NCI-H2107 treated with DMSO at 0.1 percent for 48 hours (cell line): ENCODE data around the gene LPAR4.
"Not testable (repeated sequence)": the region's sequence is repeated elsewhere in the genome, so short reads cannot be mapped to it uniquely, and the experiment has no call there.

ENCODE experiments used
- DNase-seq: peaks from one replicate; lab custom pipeline; 2025; ENCODE audit not compliant: unreplicated experiment; lab: John Stamatoyannopoulos, UW

Gene LPAR4, protein sequence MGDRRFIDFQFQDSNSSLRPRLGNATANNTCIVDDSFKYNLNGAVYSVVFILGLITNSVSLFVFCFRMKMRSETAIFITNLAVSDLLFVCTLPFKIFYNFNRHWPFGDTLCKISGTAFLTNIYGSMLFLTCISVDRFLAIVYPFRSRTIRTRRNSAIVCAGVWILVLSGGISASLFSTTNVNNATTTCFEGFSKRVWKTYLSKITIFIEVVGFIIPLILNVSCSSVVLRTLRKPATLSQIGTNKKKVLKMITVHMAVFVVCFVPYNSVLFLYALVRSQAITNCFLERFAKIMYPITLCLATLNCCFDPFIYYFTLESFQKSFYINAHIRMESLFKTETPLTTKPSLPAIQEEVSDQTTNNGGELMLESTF

DNA sequence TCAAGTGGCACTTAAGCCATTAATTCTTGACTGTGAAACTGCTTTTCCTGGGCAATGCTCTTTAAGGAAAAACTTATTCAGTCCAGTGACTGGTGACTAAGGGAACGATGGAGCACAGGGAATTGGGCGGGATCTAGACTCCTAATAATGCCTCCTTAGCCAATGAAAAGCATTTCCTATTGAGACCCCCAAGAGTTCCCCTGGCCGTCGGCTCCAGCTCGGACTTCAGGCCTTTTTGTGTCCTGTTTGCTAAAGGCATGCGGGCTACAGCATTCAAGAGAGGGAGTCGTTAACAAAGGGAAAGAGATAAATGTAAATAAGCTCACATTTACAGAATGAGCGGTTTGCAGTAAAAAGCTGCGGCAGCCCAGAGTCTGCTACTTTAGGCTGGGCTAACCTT is at the start of gene LPAR4:
Gene LPAR4 (plus strand): TSS at position 232 of the 400 bp plus-strand sequence. CDS start 7,150 bp downstream, outside the sequence.
- no peak for DNase-seq

DNA sequence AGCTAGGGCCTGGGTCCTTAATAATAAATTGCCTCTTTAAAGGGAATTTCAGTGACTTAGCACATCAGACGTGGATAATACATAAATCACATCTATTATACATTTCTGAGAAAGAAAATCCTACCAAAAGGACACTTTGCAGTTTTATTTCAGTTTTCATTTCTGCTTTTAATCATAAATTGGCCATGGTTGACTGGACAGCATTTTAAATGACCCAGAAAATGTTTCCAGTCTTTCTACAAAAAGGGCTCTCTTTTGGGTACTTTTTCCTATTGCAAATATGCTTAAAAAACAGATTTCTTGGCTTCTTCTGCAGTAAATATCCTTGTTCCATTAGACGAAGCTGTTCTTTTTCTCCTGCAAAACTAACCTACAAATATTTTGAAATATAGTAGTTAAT is 41.4 kb upstream of the LPAR4 start:
- no peak for DNase-seq

DNA sequence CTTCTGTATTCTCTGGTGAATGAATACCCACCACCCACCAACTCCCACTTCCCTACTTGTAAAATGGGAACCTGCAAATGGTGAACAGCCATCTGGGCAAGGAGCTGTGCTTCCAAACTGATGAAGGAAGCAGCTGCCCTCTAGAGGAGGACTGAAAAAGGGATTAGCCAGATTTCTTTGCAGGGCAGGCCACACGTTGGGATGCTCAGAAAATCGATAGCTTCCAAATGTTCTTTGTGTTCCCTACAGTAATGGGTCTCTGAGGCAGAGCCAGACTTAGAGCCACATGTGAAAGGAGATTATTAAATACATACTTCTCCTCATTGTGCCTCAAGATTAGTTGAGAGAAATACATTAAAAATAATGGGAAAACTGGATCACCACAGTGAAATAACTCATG is 39.3 kb upstream of the LPAR4 start:
- no peak for DNase-seq

DNA sequence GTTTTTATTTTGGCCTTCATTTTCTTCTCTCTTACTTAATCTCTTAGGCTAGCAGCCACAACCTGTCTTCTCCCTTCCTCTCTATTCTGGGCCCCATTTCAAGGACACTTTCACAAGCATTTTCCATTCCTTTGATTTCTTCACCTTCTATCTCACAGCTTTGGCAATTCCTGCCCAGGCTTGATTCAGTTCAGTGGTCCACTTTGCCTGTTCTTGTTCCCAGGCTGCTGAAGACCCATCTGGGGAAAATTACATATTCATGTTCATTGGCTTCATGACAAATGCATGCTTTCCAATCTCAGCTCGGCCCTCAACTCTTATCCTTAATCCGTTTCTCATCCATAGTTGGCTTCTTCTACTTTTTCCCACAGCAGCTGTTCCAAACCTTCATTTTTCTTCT is 38.7 kb upstream of the LPAR4 start:
- DNase-seq: no peak

DNA sequence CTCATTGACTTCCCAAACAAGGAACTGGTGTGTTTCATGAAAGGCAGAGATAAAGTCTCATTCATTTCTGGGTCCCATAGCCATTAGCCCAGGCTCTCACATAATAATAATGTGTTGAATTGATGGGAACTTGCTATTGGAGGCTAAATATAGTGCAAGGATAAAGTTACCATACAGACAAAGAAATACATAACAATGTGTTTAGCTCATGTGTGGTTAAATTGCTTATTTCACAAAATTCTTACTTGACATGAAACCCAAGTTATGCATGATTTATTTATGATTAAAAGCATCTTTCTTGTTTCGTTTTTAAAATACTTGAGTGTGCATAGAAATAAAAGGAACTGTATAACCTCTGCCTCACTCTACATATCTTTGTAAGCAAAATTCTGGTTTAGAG is 37.3 kb upstream of the LPAR4 start:
- DNase-seq: no peak

DNA sequence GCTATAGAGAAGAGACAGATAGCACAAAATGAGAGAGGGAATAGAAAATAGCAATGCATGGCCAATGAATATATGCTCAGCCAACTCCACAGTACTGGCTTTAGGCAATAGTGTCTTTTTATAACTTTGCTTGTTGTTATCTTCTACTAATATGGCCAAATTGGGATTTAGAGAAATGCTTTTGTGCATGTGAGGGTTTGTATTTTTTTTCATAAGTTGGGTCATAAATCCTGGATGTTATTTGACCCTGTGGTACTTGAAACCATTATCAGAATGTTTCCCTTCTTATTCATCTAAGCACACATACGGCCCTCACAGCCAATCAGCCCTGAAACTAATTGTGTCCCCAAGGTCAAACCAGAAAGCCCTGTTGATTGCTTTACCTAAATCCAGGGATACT is 35.2 kb upstream of the LPAR4 start:
- DNase-seq: no peak

DNA sequence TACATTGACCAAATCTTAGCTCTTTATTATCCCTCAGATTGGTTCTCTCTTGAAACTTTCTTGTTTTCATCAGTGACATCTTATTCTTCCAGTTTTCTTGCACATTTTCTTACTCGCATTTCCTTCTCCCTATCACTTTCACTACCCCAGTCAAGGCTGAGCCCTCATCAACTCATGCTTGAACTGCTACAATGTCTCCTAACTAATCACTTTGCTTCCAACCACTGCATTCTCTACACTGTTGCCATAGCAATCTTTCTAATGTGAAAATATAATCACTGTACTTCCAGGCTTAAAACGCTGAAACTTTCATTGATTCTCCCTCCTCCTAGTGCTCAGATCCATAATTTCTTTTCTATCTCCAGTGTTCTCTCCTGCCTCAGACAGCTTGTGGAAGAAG is 22.2 kb upstream of the LPAR4 start:
- no peak for DNase-seq

DNA sequence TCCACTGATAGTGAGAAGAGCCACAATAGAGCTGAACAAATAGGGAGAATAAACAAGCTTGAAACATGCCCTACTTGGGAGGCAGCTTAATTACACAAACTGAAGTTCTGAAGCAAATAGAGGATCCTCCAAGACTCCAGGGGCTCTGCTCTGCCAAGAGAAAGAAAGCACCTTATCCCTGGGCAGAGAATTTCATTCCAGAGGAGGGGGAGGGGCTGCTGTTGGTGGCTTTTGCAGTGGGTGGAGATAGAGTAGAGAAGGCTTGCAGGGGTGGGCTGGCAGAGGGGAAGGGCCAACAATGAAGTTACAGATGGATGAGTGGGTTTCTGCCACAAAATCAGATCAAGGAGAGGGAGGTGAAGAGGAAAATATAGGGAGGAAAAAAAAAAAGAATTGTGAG is 1.0 kb upstream of the LPAR4 start:
- DNase-seq: no peak

DNA sequence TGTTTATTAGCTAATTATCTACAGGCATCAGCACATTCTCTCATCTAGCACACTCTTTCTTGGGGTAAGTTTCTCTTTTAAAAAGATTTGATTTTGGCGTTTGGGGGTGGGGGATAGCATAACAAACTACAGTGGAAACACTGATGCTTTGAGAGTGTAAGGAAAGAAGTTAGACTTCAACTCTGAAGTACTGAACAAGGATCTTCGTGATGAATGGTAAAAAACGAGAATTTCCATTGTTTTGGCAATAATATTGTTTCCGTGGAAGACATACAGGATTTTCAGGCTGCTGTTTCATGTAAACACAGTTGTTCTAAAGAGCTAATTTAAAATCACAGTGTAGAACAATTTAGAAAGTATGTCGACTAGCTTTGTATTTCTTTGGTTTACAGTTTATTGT is 451 bp downstream of the LPAR4 start:
- no peak for DNase-seq

DNA sequence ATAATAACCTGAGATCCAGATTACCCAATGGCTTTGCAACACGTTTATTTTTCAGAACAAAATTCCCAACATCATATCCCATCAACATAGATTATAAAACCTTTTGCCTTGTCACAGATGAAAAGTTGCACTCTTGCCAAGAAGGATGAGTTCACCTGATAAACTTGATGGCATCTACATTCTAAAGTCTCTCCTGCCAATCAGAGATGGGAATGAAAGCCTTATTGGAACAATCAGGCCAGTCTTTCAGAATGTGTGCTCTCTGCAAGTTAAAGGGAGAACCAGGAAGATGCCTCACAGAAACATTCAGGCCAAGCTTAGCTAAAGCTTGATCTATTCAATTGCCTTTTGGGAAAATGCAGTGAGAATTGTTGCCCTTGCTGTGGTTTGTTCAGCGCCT is 1.3 kb downstream of the LPAR4 start:
- DNase-seq: no peak

DNA sequence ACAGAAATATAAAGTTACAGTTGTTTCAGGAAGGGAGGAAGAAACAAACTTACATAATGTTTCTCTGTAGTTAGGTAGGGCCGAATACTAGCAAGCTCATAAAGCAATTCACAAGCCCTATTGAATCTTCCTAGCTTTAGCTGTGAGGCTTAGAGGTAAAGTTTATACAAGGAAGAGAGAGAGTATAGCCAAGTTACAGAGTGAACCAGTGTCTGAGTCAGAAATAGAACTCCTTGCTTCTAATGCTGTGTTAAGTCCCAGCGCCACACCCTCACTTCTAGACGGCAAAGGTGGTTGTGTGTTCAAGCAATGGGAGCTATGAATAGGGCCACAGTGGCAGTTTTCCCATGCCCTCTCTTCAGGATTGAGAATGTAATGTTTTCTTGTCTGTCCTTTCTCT is 6.1 kb downstream of the LPAR4 start:
- DNase-seq: no peak

DNA sequence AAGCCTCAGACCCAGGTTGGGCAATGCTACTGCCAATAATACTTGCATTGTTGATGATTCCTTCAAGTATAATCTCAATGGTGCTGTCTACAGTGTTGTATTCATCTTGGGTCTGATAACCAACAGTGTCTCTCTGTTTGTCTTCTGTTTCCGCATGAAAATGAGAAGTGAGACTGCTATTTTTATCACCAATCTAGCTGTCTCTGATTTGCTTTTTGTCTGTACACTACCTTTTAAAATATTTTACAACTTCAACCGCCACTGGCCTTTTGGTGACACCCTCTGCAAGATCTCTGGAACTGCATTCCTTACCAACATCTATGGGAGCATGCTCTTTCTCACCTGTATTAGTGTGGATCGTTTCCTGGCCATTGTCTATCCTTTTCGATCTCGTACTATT is 7.4 kb downstream of the LPAR4 start:
- no peak for DNase-seq

DNA sequence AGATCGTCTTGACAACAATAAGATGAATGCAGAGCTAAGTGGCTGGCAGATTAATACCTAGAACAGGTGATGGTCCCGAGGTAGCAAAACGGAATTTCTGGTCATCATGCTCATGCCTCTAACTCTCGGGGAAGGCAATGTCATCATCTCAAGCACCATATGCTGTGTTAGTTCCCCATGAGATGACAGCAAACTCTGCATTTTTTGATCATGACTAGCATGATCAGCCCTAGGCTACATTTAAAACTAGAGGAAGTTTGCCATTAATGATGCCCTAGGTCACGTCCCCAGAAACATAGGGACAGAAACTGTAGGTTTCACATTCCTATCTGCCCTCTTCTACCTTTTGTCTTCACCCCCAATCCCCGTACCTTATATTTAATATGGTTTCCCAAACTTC is 11.6 kb downstream of the LPAR4 start:
- DNase-seq: no peak

DNA sequence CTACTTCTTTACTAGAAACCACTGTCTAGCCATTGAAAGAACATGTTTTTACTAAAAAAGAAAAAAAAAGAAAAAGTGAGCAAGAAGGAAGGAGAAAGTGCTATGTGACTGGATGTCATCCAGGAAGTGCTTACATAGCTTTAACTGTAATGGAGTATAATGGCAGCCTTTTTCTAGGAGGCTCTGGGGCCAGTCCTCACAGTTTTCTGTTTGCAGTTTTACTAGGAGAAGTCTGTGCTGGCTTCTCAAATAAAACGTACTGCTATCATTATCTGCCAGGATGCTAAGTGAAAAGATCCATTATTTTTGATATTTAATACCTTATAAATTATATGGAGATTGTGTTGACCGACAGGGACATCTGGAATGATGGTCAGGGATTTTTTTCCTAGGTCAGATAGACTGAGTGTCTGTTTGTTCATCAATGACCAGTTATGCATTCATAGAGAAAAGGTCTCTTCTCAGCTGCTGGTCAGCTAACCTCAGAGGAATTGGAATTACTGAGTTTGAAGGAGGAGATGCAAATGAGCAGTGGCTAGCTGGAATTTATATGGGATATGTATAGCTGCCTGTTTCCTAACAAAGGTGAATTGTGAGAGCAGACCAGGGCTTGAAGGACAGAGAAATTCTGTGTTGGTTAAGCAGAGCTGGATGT is 21.7 kb downstream of the LPAR4 start:
- DNase-seq: no peak

DNA sequence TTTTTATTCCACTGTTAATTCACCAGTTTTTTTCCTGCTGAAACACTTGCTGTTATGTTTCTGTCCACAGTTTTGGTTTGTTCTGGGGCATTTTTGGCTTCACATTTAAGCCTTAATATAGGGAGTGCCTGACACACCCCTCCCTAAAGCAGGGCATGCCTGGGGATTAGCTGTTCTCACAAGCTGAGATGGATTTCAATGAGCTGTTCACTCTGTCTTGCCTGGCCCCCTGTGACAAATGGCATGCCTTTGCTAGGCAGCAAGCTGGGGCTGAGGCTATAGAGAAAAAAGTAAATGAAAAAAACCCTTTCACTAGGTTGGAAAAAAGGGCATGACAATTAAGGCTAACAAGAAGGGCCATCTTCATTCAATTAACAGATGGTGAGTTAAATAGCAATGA is 22.4 kb downstream of the LPAR4 start:
- DNase-seq: no peak

DNA sequence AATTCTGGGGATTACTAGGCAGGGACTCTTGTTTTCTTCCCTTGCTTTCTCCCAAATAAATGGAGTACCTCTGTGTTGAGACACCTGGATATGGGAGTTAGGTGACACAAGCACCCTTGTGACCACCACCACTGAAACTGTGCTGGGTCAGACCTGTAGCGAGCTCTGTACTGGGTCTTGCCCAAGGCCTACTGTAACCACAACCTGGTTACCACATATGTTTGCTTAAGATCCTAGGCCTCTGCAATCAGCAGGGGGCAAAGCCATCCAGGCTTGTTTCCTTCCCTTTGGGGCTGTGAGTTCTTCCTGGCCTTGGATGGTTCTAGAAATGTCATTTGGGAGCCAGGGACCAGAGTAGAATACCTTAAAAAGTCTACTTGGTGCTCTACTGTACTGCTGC is 49.4 kb downstream of the LPAR4 start:
- no peak for DNase-seq

DNA sequence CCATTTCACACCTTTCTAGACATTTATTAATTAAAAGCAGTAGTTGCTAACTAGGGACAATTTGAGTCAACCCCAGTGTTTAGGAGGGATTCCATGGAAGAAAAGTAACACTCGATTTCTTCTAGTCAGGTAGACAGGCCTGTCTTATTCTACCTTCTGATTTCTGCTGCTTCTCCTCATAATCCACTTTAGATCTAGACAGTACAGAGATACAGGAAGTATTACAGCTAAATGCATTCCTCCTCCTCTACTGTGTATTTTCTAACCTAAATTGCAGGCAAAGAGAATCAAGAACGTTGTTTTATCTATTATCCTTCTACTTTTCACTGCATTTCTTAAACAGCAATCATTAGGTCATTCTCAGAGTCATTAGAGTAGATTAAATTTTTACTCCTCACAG is 52.6 kb downstream of the LPAR4 start:
- no peak for DNase-seq

DNA sequence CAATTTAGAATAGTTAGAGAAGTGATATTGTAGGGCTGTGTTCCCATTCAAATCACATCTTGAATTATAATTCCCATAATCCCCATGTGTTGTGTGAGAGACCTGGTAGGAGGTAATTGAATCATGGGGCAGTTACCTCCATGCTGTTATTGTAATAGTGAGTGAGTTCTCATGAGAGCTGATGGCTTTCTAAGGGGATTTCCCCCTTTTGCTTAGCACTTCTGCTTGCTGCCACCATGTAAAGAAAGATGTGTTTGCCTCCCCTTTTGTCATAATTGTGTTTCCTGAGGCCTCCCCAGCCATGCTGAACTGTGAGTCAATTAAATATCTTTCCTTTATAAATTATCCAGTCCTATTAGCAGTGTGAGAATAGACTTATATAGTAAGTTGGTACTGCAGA is 53.2 kb downstream of the LPAR4 start:
- DNase-seq: no peak

DNA sequence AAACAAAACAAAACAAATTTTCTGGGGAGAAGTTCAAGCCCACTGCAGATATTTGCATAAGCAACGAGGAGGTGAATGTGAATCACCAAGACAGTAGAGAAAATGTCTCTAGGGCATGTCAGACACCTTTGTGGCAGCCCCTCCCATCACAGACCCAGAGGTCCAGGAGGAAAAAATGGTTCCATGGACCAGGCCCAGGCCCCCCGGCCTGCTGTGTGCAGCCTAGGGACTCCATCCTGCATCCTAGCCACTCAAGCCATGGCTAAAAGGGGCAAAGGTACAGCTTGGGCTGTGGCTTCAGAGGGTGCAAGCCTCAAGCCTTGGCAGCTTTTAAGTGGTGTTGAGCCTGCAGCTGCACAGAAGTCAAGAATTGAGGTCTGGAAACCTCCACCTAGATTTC is 54.0 kb downstream of the LPAR4 start:
- no peak for DNase-seq

DNA sequence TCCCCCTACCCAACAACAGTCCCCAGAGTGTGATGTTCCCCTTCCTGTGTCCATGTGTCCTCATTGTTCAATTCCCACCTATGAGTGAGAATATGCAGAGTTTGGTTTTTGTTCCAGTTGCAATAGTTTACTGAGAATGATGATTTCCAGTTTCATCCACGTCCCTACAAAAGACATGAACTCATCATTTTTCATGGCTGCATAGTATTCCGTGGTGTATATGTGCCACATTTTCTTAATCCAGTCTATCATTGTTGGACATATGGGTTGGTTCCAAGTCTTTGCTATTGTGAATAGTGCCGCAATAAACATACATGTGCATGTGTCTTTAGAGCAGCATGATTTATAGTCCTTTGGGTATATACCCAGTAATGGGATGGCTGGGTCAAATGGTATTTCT is 55.0 kb downstream of the LPAR4 start:
- DNase-seq: not testable (repeated sequence)
